AG04450 (cell line): ENCODE measurements around the gene PRR19. TPM values are rescaled to one million over a fixed set of nuclear protein-coding genes. Genes with fewer than 3 reads are reported as not detected.

ENCODE experiments used
- CTCF ChIA-PET: fragments of 300-600, 350-600 bp; formaldehyde crosslinking; extraction: SDS; loops from one replicate; lab custom pipeline; 2022; ENCODE audit warnings: antibody characterized with exemption, inconsistent platforms; lab: Charles Lee
- POLR2A ChIA-PET: fragments of 350-600 bp; formaldehyde crosslinking; extraction: SDS; loops from one replicate; lab custom pipeline; 2021; ENCODE audit warnings: antibody characterized with exemption, inconsistent platforms; lab: Yijun Ruan, JAX
- DNase-seq: peaks from one replicate; pipeline ENCODE4 v3.0.0-alpha.2; 2011; ENCODE audit warnings: low read depth, low spot score
- H3K27ac ChIP-seq: one replicate; pipeline ENCODE4 v1.5.1; 2012; ENCODE audit warnings: low read depth, low read length, control low read depth
- H3K27me3 ChIP-seq: one replicate; pipeline ENCODE4 v1.6.0; 2012; ENCODE audit warnings: low read length; ENCODE audit not compliant: control insufficient read depth, insufficient read depth
- H3K4me3 ChIP-seq: 2 replicates; pipeline ENCODE4 v1.5.1; 2011; ENCODE audit warnings: mild to moderate bottlenecking, low read depth, low read length, control low read depth
- H3K9me3 ChIP-seq: 2 replicates; pipeline ENCODE4 v1.5.1; 2012; ENCODE audit warnings: low read length; ENCODE audit not compliant: control insufficient read depth, insufficient read depth
- polyA plus RNA-seq: library from polyadenylated mRNA; depleted of rRNA; stranded (reverse); fragments of >200 nt; gene quantifications from 2 replicates; pipeline ENCODE4 v1.2.3, GENCODE V29; 2011
- TF ChIP-seq, protein P1 (sequence below): IDR thresholded peaks from 2 replicates; pipeline ENCODE4 v1.5.1; 2011; ENCODE audit warnings: low read depth, low read length, control low read depth, inconsistent platforms

Gene PRR19
- polyA plus RNA-seq, 1 experiment, result 0.40 TPM

DNA sequence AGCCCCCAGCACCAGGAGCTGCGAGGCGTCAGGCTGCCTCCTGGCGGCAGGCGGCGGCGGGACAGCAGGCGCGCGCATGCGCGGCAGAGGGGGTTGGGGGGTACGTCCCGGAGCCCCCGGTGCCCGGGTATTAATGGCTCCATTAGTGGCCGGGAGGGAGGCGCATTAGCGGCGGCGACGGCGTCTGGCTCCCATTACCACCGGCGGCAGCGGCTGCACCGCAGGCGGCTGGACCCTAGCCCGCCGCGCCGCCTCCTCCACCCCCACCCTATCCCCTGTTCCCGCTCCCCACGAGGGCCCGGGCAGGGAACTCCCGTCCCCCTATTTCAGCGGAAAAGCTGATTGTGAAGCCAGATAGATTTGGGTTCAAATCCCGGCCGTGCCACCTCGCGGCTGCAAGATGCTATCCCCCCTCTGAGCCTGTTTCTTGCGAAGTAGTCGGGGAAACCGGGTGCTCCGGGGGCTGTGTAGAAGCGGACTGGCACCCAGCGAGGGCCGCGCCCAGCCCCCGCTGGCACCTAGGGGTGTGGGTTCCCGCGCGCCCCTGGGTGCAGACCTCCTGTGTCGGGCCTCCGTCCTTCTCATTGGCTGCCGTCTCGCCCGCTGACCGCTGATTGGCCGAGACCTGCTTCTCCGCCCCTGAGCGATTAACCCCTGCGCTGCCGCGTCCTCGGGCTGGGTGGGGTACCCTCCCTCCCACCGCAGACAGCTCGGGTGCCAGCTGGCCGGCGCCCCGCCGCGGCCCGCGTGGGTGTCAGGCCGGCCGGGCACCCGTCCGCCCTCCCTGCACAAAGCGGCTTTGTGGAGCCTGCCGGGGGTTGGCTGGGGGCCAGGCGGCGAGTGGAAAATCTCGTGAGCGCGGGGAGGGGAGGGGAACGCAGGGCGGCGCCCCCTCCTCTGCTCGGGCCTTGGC is 21.8 kb upstream of the PRR19 start:
- POLR2A ChIA-PET, result interaction anchor here (0.6 to 1.3 kb wide), 9 partner anchors 10 to 1348 kb away, joined by 3 to 11 read pairs (median 5); partner anchors contain the start of gene GSK3A
- peak; percentile 60 for DNase-seq
- CTCF ChIA-PET, result interaction anchor here (0.6 to 5.1 kb wide), 24 partner anchors 8 to 347 kb away, joined by 3 to 118 read pairs (median 4); partner anchors contain the start of genes ERF, GSK3A and POU2F2
- no peaks in the 10 kb centered on the region for H3K27me3 ChIP-seq
- no peaks in the 10 kb centered on the region; the same call in 1 of the 2 replicates for H3K9me3 ChIP-seq
- peak overlapping the region; percentile 47 for H3K27ac ChIP-seq
- peak overlapping the region; percentile 75 for H3K4me3 ChIP-seq
- TF ChIP-seq, protein P1, sequence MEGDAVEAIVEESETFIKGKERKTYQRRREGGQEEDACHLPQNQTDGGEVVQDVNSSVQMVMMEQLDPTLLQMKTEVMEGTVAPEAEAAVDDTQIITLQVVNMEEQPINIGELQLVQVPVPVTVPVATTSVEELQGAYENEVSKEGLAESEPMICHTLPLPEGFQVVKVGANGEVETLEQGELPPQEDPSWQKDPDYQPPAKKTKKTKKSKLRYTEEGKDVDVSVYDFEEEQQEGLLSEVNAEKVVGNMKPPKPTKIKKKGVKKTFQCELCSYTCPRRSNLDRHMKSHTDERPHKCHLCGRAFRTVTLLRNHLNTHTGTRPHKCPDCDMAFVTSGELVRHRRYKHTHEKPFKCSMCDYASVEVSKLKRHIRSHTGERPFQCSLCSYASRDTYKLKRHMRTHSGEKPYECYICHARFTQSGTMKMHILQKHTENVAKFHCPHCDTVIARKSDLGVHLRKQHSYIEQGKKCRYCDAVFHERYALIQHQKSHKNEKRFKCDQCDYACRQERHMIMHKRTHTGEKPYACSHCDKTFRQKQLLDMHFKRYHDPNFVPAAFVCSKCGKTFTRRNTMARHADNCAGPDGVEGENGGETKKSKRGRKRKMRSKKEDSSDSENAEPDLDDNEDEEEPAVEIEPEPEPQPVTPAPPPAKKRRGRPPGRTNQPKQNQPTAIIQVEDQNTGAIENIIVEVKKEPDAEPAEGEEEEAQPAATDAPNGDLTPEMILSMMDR, result peak; percentile 85

DNA sequence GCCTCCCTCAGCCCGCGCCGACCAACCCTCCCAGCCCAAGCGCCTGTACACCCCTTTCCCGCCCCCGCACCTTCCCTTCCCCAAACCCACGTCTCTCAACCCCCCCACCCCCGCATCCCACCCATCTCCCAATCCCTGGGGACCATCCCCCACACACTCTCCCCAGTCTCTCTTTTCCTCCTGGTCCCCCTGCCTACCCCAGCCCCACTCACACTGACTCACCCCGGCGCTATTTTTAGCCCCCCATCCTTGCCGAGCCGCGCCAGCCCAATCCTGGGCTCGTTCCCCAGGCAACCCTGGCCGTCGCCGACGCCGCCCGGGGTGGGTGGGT is 21.2 kb upstream of the PRR19 start:
- ChIA-PET CTCF (interaction anchor here (0.9 to 5.1 kb wide), 4 partner anchors 10 to 36 kb away, joined by 6 to 118 read pairs (median 14); partner anchors contain the start of genes ERF and GSK3A), POLR2A (interaction anchor here (1.0 kb wide), 1 partner anchor 37 kb away, joined by 3 read pairs; no protein-coding TSS in a partner anchor)
- Histone ChIP-seq H3K9me3 (no peaks in the 10 kb centered on the region; the same call in 1 of the 2 replicates), H3K27me3 (no peaks in the 10 kb centered on the region), H3K4me3 (peak overlapping the region; percentile 75), H3K27ac (peak overlapping the region; percentile 47)
- no peak for DNase-seq
- TF ChIP-seq, protein P1, result no peak

DNA sequence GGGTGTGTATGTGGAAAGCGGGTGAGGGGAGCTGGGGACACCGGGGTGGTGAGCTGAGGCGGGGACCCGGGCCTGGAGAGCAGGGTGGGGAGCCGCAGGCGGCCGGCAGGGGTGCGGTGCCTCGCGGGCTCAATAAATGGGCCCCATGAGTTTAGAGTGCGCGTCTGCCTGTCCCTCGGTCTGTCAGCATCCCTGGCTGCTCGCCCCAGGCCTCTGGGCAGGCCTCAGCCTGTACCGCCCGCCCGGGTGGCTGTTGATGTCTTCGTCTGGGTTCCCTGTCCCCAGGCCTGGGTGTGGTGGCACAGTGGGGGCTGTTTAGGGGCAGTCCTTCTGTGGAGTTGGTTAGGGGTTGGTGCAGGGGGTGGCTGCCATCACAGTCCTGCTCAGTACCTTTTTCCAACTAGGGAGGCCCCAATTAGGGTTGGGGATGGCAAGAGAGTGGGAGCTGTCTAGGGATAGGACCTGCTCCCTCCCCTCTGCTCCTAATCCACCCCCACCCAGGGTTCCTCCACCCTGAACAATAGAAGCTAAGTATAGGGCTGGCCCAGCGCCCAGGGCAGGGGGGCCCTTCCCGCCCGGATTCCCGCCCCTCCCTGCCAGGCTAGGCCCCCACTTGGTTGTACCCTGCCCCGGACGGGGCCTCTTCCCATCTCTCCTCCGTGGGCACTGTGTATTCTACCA is 20.6 kb upstream of the PRR19 start:
- Histone ChIP-seq H3K9me3 (no peaks in the 10 kb centered on the region; the same call in 1 of the 2 replicates), H3K27ac (peak overlapping the region; percentile 82), H3K27me3 (no peaks in the 10 kb centered on the region), H3K4me3 (peak overlapping the region; percentile 75)
- ChIA-PET CTCF (interaction anchor here (0.7 to 5.1 kb wide), 4 partner anchors 25 to 149 kb away, joined by 4 to 118 read pairs (median 9); partner anchors contain the start of genes ERF and GSK3A), POLR2A (interaction anchor here (0.8 to 1.6 kb wide), 3 partner anchors 11 to 38 kb away, joined by 3 to 8 read pairs (median 3); no protein-coding TSS in a partner anchor)
- no peak for DNase-seq
- TF ChIP-seq, protein P1, result peak; percentile 3; the same call in 1 of the 2 replicates

DNA sequence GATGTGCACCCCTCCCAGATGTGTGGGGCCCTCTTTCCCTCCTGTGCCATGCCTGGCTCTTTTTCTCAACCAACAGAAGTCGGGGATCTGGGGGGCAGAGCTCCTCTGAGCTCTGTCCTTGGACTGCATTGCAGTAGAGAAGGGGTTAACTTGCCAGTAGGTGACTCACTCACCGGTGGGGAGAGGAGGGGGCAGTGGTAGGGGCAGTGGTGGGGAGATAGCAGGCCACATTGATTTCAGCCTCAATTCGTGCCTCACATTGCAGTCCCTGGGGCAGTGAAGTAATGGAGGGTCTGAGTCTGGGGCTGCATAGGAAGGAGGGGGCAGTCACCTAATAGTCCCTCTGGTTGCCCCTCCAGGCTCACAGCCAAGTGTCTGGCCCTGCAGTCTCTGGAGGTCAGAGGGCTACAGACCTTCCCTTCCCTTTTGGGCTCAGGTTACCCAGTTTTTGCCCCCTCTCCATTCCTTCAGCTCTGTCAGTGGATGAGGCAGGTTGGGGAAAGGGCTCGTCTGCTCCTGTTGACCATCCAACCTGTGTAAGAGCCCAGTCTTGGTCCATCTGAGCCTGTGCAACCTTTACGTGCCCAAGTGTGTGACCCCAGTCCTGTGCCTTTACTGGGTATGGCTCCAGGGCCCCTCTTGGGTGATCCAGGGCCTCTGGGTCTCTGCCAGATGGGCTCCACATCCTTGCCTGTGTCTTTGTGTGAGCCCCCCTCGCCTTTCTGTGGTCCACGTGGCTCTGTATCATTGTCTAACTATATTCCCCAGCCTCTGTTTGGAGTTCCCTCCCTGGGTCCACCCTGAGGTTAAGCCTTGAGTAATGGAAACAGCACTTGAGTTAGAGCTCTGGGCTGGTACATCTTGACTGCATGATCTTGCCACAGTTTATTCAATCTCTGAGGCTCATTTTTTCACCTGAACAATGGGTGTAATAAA is 19.8 kb upstream of the PRR19 start:
- no peaks in the 10 kb centered on the region; the same call in 1 of the 2 replicates for H3K9me3 ChIP-seq
- H3K27ac ChIP-seq, result peak overlapping the region; percentile 82
- no peaks in the 10 kb centered on the region for H3K27me3 ChIP-seq
- POLR2A ChIA-PET, result interaction anchor here (0.8 to 1.7 kb wide), 4 partner anchors 12 to 39 kb away, joined by 3 to 8 read pairs (median 4); no protein-coding TSS in a partner anchor
- TF ChIP-seq, protein P1, result no peak
- peak overlapping the region; percentile 75 for H3K4me3 ChIP-seq
- no peak for DNase-seq
- CTCF ChIA-PET, result interaction anchor here (0.7 to 1.2 kb wide), 2 partner anchors 35 to 149 kb away, joined by 4 to 11 read pairs; no protein-coding TSS in a partner anchor
